HG02759 (cell line): ENCODE results near the gene COA8.
A peak's percentile ranks its signal among the peaks of the same experiment; 100 is the strongest.

Experiments
- ATAC-seq: cut with Tn5 transposase; IDR thresholded peaks from one replicate; pipeline ENCODE4 v1.9.1; 2021; ENCODE audit warnings: mild to moderate bottlenecking, moderate library complexity; ENCODE audit not compliant: unreplicated experiment

The COA8 gene

DNA sequence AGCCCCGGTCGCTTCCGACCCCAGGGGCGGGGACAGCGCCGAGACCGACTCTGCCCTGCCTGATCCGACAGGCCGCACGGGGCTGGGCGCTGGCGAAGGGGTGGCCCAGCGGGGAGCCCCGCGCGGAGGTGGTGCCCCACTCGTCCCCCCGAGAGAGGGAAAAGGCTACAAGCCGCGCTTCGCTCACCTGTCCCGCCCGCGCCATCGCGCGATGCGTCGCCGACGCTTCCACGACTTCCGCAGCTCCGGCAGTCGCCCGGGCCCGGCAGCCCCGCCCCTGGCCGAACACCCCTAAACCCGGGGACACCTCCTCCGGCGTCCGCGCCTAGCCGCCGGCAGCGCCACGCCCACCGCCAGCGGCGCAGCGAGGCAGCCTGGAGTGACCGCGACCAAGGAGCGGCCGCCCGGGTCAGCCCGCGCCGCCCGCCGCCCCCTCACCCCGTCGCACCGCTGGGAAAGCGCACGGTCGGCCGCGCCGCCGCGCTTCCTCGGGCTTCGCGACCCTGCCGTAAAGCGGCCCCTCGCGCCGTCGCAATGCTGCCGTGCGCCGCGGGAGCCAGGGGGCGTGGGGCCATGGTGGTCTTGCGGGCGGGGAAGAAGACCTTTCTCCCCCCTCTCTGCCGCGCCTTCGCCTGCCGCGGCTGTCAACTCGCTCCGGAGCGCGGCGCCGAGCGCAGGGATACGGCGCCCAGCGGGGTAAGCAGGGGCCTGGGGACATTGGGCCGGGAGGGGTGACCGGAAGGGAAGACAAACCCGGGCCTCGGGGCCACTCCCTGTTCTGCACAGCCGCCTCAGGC, at the start of gene COA8, which contains the start of gene BAG5:
COA8 (plus strand) TSS at position 532 of the 797 bp plus-strand sequence; CDS start at position 574, 42 bp downstream.
BAG5 (minus strand) TSS at position 229 of the 797 bp plus-strand sequence. CDS start 1,493 bp downstream, outside the sequence.
- ATAC-seq = peak; percentile 86

GRCh38 chr14:103514596-103515421, 48.0 kb upstream of the COA8 start:
- no peak for ATAC-seq

DNA sequence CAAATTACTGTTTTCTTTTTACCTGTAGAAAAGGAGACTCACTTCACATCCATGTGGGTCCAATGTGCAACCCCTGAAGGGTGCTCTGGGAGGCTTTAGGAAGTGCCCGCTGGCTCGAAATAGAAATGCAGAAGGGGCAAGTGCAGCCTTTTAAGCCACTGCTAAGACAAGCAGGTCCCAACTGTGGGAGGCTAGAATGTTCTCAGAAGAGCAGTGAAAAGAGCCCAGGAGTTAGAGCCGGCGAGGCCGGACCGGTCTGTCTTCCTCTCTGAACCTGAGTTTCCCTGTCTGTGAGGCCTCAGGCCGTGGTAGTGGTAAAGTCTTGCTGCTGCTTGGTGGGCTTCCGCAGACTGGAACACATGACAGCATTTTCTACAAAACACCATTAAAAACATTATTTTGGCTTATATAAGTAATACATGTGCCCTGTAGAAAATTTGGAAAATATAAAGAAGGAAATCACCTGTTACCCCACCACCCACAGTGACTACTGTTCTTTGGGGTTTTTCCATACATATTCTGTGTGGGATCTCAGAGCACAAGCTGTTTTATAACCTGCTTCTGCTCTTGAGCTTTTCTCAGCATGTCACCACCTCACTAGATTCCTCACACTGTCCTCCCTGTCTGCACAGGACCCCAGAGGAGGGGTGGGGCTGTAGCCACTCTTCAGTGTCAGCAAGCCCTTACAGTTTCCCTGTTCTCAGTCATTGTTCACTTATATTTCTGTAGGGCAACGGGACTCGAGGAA, 46.2 kb upstream of the COA8 start:
- ATAC-seq = no peak

- no peak for ATAC-seq
Observed at GRCh38 chr14:103517174-103517566, 45.6 kb upstream of the COA8 start.

DNA sequence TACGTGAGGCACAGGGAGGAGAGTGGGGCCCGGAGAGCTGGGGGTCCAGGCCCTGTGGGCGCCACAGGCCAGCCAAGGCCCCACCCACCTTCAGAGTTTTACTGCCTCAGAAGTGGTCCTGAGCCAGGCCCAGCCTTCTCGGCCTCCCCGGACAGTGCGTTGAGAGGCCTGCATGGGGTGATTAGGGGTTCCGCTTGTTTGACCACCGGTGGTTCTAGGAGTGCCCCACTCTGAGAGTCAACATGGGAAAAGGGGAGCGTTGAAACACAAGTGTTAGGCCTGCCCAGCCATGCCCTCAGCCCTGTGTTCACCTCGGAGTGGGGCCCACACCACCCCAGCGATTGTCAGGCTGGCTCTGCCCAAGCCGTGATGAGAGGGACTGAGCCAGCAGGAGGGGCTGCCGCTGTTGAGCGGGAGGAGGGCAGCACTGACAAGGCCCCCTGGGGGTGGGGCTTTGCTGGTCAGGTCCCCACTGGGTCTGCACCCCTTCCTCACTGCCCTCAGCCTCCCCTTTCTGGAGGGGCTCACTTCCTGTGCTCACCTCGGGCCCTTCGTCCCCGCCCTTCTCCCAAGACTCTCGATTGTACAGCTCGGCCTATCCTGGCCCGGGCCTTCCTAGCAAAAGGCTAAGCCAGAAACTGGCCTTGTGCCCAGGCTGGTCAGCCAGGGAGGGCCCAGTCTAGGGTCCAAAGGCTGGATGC, 44.9 kb upstream of the COA8 start:
- ATAC-seq = no peak

- ATAC-seq = no peak
Observed at GRCh38 chr14:103518422-103519042, 44.2 kb upstream of the COA8 start.

- ATAC-seq = no peak
Observed at GRCh38 chr14:103519043-103519836, 43.5 kb upstream of the COA8 start.

GRCh38 chr14:103519837-103520212, 42.9 kb upstream of the COA8 start:
- no peak for ATAC-seq

DNA sequence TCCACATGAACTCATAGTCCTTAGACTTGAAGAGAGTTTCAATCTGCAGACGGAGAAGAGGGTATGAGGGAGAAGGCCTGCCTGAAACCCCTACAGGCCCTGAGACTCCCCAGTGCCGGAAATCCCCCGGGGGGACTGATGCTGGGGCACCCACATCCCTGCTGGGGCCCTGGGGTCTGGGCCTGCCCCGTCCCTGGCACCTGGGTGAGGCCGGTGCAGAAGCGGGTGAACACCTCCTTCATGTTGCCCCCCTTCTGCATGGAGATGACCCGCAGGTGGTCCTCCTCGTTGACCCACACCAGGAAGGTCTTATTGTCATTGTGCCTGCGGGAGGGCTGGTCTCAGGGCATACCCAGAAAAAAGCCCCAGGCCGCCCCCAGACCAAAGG, 42.5 kb upstream of the COA8 start:
- ATAC-seq = no peak

GRCh38 chr14:103520657-103521437, 41.9 kb upstream of the COA8 start:
- ATAC-seq = no peak

DNA sequence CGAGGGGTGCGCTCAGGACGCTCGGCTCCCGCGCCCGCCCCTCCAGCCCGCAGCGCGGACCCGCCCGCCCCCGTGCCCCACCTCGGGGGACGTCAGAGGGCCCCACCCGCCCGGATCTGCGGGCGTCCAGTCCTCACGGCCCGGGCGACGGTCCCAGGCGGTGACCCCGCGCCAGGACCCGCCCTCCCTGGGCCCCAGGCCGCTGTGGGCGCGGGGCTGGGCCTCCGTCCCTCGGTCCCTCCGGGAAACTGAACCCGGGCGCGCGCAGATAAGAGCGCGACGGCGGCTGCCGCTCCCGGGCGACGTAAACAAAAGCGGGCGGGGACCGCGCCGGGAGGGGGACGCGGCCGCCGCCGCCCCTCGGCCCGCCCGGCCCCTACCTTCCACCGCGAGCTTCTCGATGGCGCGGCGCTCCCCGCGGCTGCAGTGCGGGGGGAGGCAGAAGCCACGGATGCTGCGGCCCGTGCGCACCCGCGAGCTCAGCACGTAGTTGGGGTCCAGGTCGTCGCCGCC, 41.3 kb upstream of the COA8 start:
- no peak for ATAC-seq

- ATAC-seq = no peak
Observed at GRCh38 chr14:103521951-103522563, 40.7 kb upstream of the COA8 start.

DNA sequence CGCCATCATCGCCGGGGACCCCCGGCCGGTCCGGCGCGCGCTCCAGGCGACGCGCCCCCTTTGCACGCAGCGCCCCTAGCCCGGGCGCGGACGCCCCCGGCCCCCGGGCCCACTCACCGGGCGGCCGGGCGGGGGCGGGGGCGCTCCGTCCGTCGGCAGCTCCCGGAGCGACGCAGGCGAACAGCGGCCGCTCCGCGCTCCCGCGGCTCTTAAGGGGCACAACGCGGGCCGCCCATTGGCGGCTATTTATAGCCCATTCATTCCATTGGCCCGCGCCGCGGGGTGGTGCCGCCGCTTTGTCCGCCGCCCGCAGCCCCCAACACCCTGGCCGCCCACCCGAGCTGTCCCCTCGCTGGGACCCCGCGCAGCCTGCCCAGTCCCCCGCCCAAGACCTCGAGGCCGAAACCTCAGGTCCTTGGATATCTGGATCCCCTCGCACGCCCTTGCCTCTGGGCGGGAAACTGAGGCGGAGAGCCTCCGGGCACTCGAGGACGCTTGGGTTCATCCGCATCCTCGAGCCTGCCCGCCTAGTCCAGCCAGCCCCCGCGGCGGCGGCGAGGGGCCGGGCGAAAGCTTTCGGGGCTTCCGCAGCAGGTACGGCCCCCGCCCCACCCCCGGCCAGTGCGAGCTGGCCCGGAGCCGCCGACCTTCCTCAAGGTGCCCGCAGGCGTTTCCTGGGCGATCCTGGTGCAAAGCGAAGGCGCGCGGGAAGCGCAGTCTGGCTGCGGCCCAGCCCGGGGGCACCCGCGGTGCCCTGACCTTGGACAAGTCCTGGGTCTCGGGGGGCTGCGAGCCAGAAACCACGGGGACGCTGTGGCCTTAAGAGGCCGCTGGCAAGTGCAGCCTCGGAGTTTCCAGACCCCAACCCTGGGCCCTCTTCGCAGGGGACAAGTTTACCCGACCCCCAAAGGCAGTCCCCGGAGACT, 39.8 kb upstream of the COA8 start, which contains the start of gene CKB:
CKB (minus strand) TSS at position 182 of the 926 bp plus-strand sequence. CDS start 337 bp downstream, outside the sequence.
- ATAC-seq = no peak

DNA sequence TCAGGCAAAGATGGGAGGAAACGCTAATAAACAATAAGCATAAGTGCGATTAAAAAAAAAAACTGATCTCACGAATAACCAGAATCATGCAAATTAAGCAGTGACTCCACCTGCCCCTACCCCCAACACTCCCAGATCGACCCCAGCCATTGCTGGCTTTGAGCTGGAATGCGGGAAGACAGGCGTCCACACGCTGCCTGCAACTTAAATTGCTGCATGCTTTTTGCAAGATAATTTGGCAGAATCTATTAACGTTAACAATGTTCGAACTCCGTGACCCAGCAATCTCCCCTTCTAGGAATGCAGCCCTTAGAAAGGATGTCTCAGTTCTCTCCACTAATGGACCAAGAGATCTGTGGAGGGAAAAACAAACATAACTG, 39.2 kb upstream of the COA8 start:
- no peak for ATAC-seq

DNA sequence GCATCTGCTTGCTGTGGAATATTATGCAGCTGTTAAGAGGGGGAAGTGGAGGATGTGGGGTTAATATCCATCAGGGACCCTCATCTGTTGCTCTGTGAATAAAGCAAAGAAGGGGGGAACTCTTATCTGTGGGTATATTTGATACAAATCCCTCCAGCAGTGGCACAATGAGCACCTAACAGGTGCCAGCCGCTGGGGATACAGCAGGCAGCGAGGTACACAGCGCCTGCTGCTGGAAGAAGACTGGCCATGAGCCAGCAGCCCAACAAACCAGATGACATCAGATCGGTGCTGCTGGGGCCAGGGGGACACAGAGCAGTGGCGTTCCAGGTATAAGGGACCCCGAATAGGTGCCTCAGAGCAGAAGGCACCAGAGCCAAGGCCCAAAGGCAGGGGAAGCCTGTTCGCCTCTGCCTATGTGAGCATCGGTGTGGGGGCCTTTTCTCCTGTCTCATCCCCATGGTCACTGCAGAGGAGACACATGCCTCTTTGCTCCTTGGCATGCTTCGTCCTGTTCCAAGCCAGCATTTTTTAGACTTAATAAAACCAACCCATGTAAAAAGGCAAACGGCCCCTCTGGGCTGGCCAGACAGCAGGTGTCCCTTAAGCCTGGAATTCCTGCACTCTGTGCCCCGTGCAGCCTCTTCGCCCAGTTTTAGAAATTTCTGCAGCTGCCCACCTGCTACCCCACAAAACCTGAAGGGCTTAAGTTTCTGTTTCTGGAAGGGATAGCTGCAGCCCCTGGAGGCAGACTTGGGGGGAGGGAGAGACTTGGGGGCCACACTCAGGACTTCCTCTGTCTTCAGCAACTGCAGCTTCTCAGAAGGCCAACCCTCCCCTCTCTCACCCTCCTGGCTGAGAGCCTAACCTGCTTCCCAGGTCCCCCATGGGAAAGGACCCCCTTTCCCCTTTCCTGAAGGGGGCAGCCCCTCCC, 38.5 kb upstream of the COA8 start:
- no peak for ATAC-seq
